ENCODE data around the gene GATAD2B.
"Not testable (repeated sequence)": the region's sequence is repeated elsewhere in the genome, so short reads cannot be mapped to it uniquely, and the experiment has no call there.

GATAD2B gene

DNA sequence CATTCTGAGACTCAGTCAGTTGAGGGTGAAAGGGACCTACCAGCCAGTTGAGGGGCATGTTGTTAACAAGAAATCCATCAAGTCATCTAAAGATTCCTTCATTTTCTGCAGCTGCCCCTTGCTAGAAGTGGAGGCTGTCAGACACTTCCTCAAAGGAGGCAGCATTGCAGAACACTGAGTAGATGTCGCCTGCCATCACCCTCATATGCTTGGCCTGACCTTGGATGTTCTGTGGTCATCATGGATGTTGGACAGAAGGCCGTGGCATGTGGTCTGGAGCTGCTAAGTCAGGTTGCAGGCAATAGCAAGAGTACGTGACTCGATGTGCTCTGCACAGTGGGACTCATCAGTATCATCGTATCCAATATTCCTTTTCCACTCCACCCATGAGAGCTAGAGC, 70.6 kb downstream of the GATAD2B start:
- no peaks in the 10 kb centered on the region for H3K36me3 ChIP-seq (replicated peaks)
- DNase-seq = no peak
- no peak overlapping the region for H3K4me3 ChIP-seq (ENCODE audit: low read depth, low read length)
- in situ Hi-C loops (cut with HindIII; ENCODE audit: low pct_ligation_motif_present, low sequenced_read_pairs) = no loop called here
- TF ChIP-seq, protein P1, sequence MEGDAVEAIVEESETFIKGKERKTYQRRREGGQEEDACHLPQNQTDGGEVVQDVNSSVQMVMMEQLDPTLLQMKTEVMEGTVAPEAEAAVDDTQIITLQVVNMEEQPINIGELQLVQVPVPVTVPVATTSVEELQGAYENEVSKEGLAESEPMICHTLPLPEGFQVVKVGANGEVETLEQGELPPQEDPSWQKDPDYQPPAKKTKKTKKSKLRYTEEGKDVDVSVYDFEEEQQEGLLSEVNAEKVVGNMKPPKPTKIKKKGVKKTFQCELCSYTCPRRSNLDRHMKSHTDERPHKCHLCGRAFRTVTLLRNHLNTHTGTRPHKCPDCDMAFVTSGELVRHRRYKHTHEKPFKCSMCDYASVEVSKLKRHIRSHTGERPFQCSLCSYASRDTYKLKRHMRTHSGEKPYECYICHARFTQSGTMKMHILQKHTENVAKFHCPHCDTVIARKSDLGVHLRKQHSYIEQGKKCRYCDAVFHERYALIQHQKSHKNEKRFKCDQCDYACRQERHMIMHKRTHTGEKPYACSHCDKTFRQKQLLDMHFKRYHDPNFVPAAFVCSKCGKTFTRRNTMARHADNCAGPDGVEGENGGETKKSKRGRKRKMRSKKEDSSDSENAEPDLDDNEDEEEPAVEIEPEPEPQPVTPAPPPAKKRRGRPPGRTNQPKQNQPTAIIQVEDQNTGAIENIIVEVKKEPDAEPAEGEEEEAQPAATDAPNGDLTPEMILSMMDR (IDR thresholded peaks at IDR 0.05; ENCODE audit: low read depth, low read length, missing control alignments) = no peak
- H3K27me3 ChIP-seq (replicated peaks) = no peaks in the 10 kb centered on the region
- H3K27ac ChIP-seq = no peak overlapping the region

DNA sequence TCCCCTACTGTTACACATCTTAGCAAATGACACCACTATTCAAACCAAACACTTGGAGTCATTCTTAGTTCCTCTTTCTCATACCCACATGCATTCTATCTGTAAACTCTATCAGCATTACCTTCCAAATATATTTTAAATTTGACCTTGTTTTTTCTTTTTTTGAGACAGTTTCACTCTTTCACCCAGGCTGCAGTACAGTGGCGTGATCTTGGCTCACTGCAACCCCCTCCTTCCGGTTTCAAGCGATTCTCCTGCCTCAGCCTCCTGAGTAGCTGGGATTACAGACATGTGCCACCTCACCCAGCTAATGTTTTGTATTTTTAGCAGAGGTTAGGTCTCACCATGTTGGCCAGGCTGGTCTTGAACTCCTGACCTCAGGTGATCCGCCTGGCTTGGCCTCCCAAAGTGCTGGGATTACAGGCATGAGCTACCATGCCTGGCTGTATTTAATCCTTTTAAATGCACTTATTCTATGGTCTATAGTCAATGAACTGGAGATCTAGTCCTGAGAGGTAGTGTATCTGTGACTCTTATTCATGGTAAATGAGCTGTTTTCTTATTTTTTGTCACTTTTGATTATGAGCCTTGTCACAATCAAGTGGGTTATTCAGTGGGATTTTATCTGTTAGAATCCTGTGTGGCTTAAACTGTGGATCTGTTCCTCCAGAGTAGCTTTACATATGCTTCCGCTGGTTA, 73.1 kb downstream of the GATAD2B start:
- Histone ChIP-seq H3K27me3 (replicated peaks) (no peaks in the 10 kb centered on the region), H3K36me3 (replicated peaks) (no peaks in the 10 kb centered on the region), H3K4me3 (ENCODE audit: low read depth, low read length) (no peak overlapping the region), H3K27ac (no peak overlapping the region)
- no peak for DNase-seq
- in situ Hi-C loops (cut with HindIII; ENCODE audit: low pct_ligation_motif_present, low sequenced_read_pairs) = no loop called here
- TF ChIP-seq, protein P1 (IDR thresholded peaks at IDR 0.05; ENCODE audit: low read depth, low read length, missing control alignments) = no peak

DNA sequence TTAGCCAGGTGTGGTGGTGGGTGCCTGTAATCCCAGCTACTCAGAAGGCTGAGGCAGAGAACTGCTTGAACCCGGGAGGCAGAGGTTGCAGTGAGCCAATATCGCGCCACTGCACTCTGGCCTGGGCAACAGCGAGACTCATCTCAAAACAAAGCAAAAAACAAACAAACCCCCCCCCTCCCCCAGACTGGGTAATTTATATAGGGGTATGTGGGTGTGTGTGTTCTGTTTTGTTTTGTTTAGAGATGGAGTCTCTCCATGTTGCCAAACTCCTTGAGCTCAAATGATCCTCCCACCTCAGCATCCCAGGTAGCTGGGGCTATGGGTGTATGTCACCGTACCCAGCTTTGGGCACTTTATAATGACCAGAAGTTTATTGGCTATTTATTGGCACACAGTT, 74.0 kb downstream of the GATAD2B start:
- TF ChIP-seq, protein P1 (IDR thresholded peaks at IDR 0.05; ENCODE audit: low read depth, low read length, missing control alignments) = no peak
- Histone ChIP-seq H3K4me3 (ENCODE audit: low read depth, low read length) (no peak overlapping the region), H3K27me3 (replicated peaks) (no peaks in the 10 kb centered on the region), H3K36me3 (replicated peaks) (no peaks in the 10 kb centered on the region), H3K27ac (no peak overlapping the region)
- DNase-seq = no peak
- in situ Hi-C loops (cut with HindIII; ENCODE audit: low pct_ligation_motif_present, low sequenced_read_pairs) = no loop called here

DNA sequence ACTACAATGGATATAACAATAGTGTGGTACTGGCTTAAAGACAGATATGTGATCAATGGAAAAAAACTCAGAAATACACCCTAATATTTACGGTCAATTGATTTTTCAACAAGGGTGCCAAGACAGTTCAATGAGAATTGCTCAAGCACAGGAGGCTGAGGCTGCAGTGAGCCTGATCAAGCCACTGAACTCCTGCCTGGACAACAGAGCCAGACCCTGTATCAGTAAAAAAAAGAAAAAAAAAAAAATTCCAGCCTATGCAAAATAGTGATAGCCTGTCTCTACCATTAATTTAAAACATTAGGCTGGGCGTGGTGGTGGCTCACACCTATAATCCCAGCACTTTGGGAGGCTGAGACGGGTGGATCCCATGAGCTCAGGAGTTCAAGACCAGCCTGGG, 77.6 kb downstream of the GATAD2B start:
- in situ Hi-C loops (cut with HindIII; ENCODE audit: low pct_ligation_motif_present, low sequenced_read_pairs) = no loop called here
- Histone ChIP-seq H3K27me3 (replicated peaks) (no peaks in the 10 kb centered on the region), H3K4me3 (ENCODE audit: low read depth, low read length) (no peak overlapping the region), H3K27ac (no peak overlapping the region), H3K36me3 (replicated peaks) (no peaks in the 10 kb centered on the region)
- DNase-seq = no peak
- TF ChIP-seq, protein P1 (IDR thresholded peaks at IDR 0.05; ENCODE audit: low read depth, low read length, missing control alignments) = no peak

DNA sequence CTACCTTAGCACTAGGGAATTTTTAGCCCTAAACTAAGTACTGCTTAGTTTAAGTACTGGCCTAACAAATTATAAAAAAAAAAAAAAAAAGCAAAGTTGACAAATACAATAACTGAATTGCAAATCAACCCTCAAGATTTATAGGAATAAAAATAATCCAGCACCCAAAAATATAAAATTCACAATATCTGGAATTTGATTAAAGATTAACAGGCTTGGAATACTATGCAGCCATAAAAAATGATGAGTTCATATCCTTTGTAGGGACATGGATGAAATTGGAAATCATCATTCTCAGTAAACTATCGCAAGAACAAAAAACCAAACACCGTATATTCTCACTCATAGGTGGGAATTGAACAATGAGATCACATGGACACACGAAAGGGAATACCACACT, 78.4 kb downstream of the GATAD2B start:
- not testable (repeated sequence) for H3K4me3 ChIP-seq (ENCODE audit: low read depth, low read length)

DNA sequence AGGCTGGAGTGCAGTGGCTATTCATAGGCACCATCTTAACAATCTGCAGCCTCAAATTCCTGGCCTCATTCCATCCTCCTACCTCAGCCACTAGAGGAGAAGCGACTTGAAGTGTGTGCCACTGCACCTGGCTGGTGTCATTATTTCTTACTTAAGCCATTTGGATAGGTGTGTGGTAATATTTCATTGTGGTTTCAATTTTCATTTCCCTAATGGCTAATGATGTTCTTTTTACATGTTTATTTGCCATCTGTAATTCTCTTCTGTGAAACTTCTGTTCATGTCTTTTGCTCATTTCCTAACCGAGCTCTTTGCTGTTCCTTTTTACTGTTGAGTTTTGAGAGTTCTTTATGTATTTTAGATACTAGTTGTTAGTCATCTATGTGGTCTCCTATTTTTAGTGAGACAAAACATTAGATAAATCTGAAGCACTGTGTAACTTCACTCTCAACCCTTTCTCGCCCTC, 80.7 kb downstream of the GATAD2B start:
- Histone ChIP-seq H3K36me3 (replicated peaks) (no peaks in the 10 kb centered on the region), H3K27me3 (replicated peaks) (no peaks in the 10 kb centered on the region), H3K4me3 (ENCODE audit: low read depth, low read length) (no peak overlapping the region), H3K27ac (peak overlapping the region; percentile 52)
- in situ Hi-C loops (cut with HindIII; ENCODE audit: low pct_ligation_motif_present, low sequenced_read_pairs) = no loop called here
- DNase-seq = peak; percentile 15
- TF ChIP-seq, protein P1 (IDR thresholded peaks at IDR 0.05; ENCODE audit: low read depth, low read length, missing control alignments) = no peak

More for the DNA sequence above, 78.4 kb downstream of the GATAD2B start:
- in situ Hi-C loops (cut with HindIII; ENCODE audit: low pct_ligation_motif_present, low sequenced_read_pairs); H3K36me3 ChIP-seq (replicated peaks); DNase-seq; H3K27me3 ChIP-seq (replicated peaks); H3K27ac ChIP-seq: not testable (repeated sequence)
